ENCODE data around the gene HERC2.

The HERC2 gene

GRCh38 chr15:28099555-28100140 is 222.3 kb downstream of the HERC2 start:
- in situ Hi-C loops (cut with HindIII; ENCODE audit: low sequenced_read_pairs), result no loop called here

GRCh38 chr15:28098766-28099554 is 223.0 kb downstream of the HERC2 start, which contains the start of gene OCA2:
Gene OCA2 (minus strand): TSS chr15:28099315. CDS start chr15:28081874, 17,441 bp downstream.
- in situ Hi-C loops (cut with HindIII; ENCODE audit: low sequenced_read_pairs), result no loop called here

- in situ Hi-C loops (cut with HindIII; ENCODE audit: low sequenced_read_pairs), result no loop called here
These were observed 223.6 kb downstream of the HERC2 start for GRCh38 chr15:28098360-28098765.

- in situ Hi-C loops (cut with HindIII; ENCODE audit: low sequenced_read_pairs), result no loop called here
These were observed 224.2 kb downstream of the HERC2 start for GRCh38 chr15:28097656-28098359.

GRCh38 chr15:28096670-28097431 is 225.1 kb downstream of the HERC2 start:
- in situ Hi-C loops (cut with HindIII; ENCODE audit: low sequenced_read_pairs), result no loop called here

GRCh38 chr15:28096411-28096669 is 225.6 kb downstream of the HERC2 start:
- in situ Hi-C loops (cut with HindIII; ENCODE audit: low sequenced_read_pairs), result no loop called here

GRCh38 chr15:28094732-28095521 is 227.1 kb downstream of the HERC2 start:
- in situ Hi-C loops (cut with HindIII; ENCODE audit: low sequenced_read_pairs), result no loop called here

- in situ Hi-C loops (cut with HindIII; ENCODE audit: low sequenced_read_pairs), result no loop called here
These were observed 228.0 kb downstream of the HERC2 start for GRCh38 chr15:28093752-28094535.

- in situ Hi-C loops (cut with HindIII; ENCODE audit: low sequenced_read_pairs), result no loop called here
These were observed 230.7 kb downstream of the HERC2 start for GRCh38 chr15:28091313-28091712.

GRCh38 chr15:28086175-28086703 is 235.7 kb downstream of the HERC2 start:
- in situ Hi-C loops (cut with HindIII; ENCODE audit: low sequenced_read_pairs), result no loop called here

GRCh38 chr15:28085489-28086174 is 236.3 kb downstream of the HERC2 start:
- in situ Hi-C loops (cut with HindIII; ENCODE audit: low sequenced_read_pairs), result no loop called here

GRCh38 chr15:28084547-28084946 is 237.4 kb downstream of the HERC2 start:
- in situ Hi-C loops (cut with HindIII; ENCODE audit: low sequenced_read_pairs), result no loop called here

GRCh38 chr15:28082891-28083684 is 238.9 kb downstream of the HERC2 start:
- in situ Hi-C loops (cut with HindIII; ENCODE audit: low sequenced_read_pairs), result no loop called here

- in situ Hi-C loops (cut with HindIII; ENCODE audit: low sequenced_read_pairs), result no loop called here
These were observed 240.4 kb downstream of the HERC2 start for GRCh38 chr15:28081594-28081993.

GRCh38 chr15:28080386-28080785 is 241.6 kb downstream of the HERC2 start:
- in situ Hi-C loops (cut with HindIII; ENCODE audit: low sequenced_read_pairs), result no loop called here

- in situ Hi-C loops (cut with HindIII; ENCODE audit: low sequenced_read_pairs), result no loop called here
These were observed 242.5 kb downstream of the HERC2 start for GRCh38 chr15:28079313-28079969.

- in situ Hi-C loops (cut with HindIII; ENCODE audit: low sequenced_read_pairs), result no loop called here
These were observed 243.7 kb downstream of the HERC2 start for GRCh38 chr15:28078191-28078719.
